Measurements from ENCODE around the gene ATG10. TPM values are rescaled to one million over a fixed set of nuclear protein-coding genes. Genes with fewer than 3 reads are reported as not detected.
A peak's percentile ranks its signal among the peaks of the same experiment; 100 is the strongest.

Gene ATG10
- total and polyA plus RNA-seq, 7 donors: 4.2 to 7.4 (median 6.0) TPM

DNA sequence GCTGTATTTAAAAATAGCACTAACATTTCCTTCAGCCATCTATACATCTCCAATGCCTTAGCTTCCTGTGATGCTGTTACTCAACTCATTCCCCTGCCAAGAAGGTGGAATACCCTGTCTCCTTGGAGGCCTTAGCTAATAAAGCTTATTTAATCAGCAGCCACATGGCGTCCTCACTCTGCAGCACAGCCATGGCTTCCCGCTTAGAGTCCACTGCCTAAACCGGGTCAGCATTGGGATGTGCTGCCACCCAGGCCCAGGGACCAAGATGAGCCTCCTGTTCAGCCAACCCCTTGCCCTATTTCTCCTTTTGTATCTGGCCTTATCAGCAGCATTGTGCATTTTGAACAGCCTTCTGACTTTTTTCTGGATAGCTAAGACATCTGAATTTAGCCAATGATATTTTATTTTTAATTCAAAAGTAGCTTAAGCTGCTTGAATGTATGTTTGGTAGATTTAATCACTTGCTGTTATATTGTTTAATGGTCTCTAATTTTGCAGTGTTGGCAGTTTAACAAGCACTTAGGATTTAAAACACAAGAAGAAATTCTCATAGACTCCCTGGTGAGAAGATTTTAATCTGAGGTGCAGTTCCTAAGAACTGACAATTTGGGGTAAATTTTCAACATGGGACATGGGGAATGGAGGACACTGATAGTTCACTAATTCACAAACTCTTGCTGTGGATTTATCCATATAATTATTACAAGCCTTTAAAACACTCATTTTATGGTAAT is 193.3 kb downstream of the ATG10 start:
- intact Hi-C loops (cut with DNase I): loop anchor here (5.0 to 10.0 kb wide), 8 partner anchors 58 to 738 kb away; partner anchors contain the start of genes ATG10 (in 2 of the 2) and SSBP2 (in 2 of the 2)
- H3K4me3 ChIP-seq: no peak overlapping the region
- peak overlapping the region; percentile 71 for H3K27ac ChIP-seq
- 74 to 79% (median 76%) methylated on average over 3 of the region's 3 CpGs for whole genome bisulfite sequencing, 3 donors
- H3K4me1 ChIP-seq: peaks cover 14% of the 10 kb centered on the region
- H3K36me3 ChIP-seq (ENCODE audit: insufficient read depth in 1 of 2, low read depth in 1 of 2): no peaks in the 10 kb centered on the region
- no peaks in the 10 kb centered on the region for H3K27me3 ChIP-seq (ENCODE audit: insufficient read depth in 3 of 3, low read length in 2 of 3)
- DNase-seq: no peak
- H3K9me3 ChIP-seq: no peaks in the 10 kb centered on the region
- TF ChIP-seq, protein P1, sequence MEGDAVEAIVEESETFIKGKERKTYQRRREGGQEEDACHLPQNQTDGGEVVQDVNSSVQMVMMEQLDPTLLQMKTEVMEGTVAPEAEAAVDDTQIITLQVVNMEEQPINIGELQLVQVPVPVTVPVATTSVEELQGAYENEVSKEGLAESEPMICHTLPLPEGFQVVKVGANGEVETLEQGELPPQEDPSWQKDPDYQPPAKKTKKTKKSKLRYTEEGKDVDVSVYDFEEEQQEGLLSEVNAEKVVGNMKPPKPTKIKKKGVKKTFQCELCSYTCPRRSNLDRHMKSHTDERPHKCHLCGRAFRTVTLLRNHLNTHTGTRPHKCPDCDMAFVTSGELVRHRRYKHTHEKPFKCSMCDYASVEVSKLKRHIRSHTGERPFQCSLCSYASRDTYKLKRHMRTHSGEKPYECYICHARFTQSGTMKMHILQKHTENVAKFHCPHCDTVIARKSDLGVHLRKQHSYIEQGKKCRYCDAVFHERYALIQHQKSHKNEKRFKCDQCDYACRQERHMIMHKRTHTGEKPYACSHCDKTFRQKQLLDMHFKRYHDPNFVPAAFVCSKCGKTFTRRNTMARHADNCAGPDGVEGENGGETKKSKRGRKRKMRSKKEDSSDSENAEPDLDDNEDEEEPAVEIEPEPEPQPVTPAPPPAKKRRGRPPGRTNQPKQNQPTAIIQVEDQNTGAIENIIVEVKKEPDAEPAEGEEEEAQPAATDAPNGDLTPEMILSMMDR (IDR thresholded peaks at IDR 0.05): no peak
- peak in 3 of 4 donors; percentile 27 to 53 (median 37) for ATAC-seq

- Histone ChIP-seq H3K9me3 (no peaks in the 10 kb centered on the region), H3K4me3 (no peak overlapping the region), H3K36me3 (ENCODE audit: insufficient read depth in 1 of 2, low read depth in 1 of 2) (no peaks in the 10 kb centered on the region), H3K27ac (peak overlapping the region; percentile 71), H3K27me3 (ENCODE audit: insufficient read depth in 3 of 3, low read length in 2 of 3) (no peaks in the 10 kb centered on the region), H3K4me1 (peaks cover 14% of the 10 kb centered on the region)
- intact Hi-C loops (cut with DNase I): loop anchor here (2.0 to 10.0 kb wide), 9 partner anchors 59 to 739 kb away; partner anchors contain the start of genes ATG10 (in 2 of the 2) and SSBP2 (in 2 of the 2)
- 45 to 47% (median 47%) methylated on average over 3 of the region's 3 CpGs for whole genome bisulfite sequencing, 3 donors
- peak; percentile 98 to 100 (median 100) for ATAC-seq
- TF ChIP-seq, protein P1 (IDR thresholded peaks at IDR 0.05): peak; percentile 71
- peak; percentile 60 to 83 for DNase-seq
Observed at GRCh38 chr5:82165740-82166530, 194.1 kb downstream of the ATG10 start.

GRCh38 chr5:82167372-82167935 is 195.6 kb downstream of the ATG10 start:
- intact Hi-C loops (cut with DNase I): loop anchor here (2.0 to 10.0 kb wide), 9 partner anchors 60 to 740 kb away; partner anchors contain the start of genes ATG10 (in 2 of the 2) and SSBP2 (in 2 of the 2)
- ATAC-seq (no peak), DNase-seq (no peak)
- Histone ChIP-seq H3K36me3 (ENCODE audit: insufficient read depth in 1 of 2, low read depth in 1 of 2) (no peaks in the 10 kb centered on the region), H3K4me1 (peaks cover 14% of the 10 kb centered on the region), H3K9me3 (no peaks in the 10 kb centered on the region), H3K4me3 (no peak overlapping the region), H3K27ac (no peak overlapping the region), H3K27me3 (ENCODE audit: insufficient read depth in 3 of 3, low read length in 2 of 3) (no peaks in the 10 kb centered on the region)
- WGBS, 3 donors: 66 to 79% (median 70%) methylated on average over 3 of the region's 3 CpGs
- TF ChIP-seq, protein P1 (IDR thresholded peaks at IDR 0.05): no peak

GRCh38 chr5:82168294-82168693 is 196.5 kb downstream of the ATG10 start:
- no peak overlapping the region for H3K27ac ChIP-seq
- H3K9me3 ChIP-seq: no peaks in the 10 kb centered on the region
- ATAC-seq: no peak
- H3K27me3 ChIP-seq (ENCODE audit: insufficient read depth in 3 of 3, low read length in 2 of 3): no peaks in the 10 kb centered on the region
- TF ChIP-seq, protein P1 (IDR thresholded peaks at IDR 0.05): no peak
- H3K4me1 ChIP-seq: peaks cover 14% of the 10 kb centered on the region
- intact Hi-C loops (cut with DNase I): loop anchor here (5.0 to 10.0 kb wide), 8 partner anchors 61 to 741 kb away; partner anchors contain the start of genes ATG10 (in 2 of the 2) and SSBP2 (in 2 of the 2)
- H3K36me3 ChIP-seq (ENCODE audit: insufficient read depth in 1 of 2, low read depth in 1 of 2): no peaks in the 10 kb centered on the region
- H3K4me3 ChIP-seq: no peak overlapping the region
- no peak for DNase-seq

Measured in psoas muscle (tissue), 8 donors.